Measurements from ENCODE around the gene CNNM1. TPM values are rescaled to one million over a fixed set of nuclear protein-coding genes. Genes with fewer than 3 reads are reported as not detected.
A peak's percentile ranks its signal among the peaks of the same experiment; 100 is the strongest.

The CNNM1 gene
- total RNA-seq, 1 donor from 2014 or later: 2.5 TPM

DNA sequence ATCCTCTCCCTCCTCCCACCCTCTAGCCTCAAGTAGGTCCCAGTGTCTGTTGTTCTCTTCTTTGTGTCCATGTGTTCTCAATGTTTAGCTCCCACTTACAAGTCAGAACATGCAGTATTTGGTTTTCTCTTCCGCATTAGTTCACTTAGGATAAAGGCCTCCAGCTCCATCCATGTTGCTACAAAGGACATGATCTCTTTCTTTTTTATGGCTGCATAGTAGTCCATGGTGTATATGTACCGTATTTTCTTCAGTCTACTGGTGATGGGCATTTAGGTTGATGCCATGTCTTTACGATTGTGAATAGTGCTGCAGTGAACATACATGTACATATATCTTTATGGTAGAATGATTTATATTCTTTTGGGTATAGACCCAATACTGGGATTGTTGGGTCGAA is 102.9 kb downstream of the CNNM1 start:
- H3K4me1 Mint-ChIP-seq (ENCODE audit: low read depth, unreplicated experiment): peaks cover 11% of the 10 kb centered on the region
- TF ChIP-seq CTCF (IDR thresholded peaks at IDR 0.05; ENCODE audit: insufficient read depth, low read depth, low read length) (no peak), EZH2 (IDR thresholded peaks at IDR 0.05; ENCODE audit: insufficient read depth, low read length) (no peak)
- no peaks in the 10 kb centered on the region for H3K9me3 Mint-ChIP-seq (ENCODE audit: unreplicated experiment)
- no peaks in the 10 kb centered on the region for H3K27me3 ChIP-seq (ENCODE audit: insufficient read depth, low read length)
- no peak overlapping the region for H2AFZ ChIP-seq (ENCODE audit: low read depth, low read length)
- no peaks in the 10 kb centered on the region for H3K36me3 ChIP-seq (ENCODE audit: insufficient read depth, low read length)
- peak overlapping the region; percentile 75 for H3K4me3 Mint-ChIP-seq (ENCODE audit: unreplicated experiment)
- H3K9ac ChIP-seq (ENCODE audit: low read length): no peak overlapping the region
- H3K4me2 ChIP-seq (ENCODE audit: low read length): peak overlapping the region; percentile 87
- no peaks in the 10 kb centered on the region for H3K36me3 Mint-ChIP-seq (ENCODE audit: low read depth, unreplicated experiment)
- H3K4me1 ChIP-seq (ENCODE audit: insufficient read depth, low read length): peaks cover 10% of the 10 kb centered on the region
- no peak overlapping the region for H3K27ac Mint-ChIP-seq (ENCODE audit: unreplicated experiment)
- peaks cover 51% of the 10 kb centered on the region for H3K79me2 ChIP-seq (ENCODE audit: insufficient read depth, low read length)
- H3K4me3 ChIP-seq (ENCODE audit: insufficient read depth, low read depth, low read length): peak overlapping the region; percentile 88
- FAIRE-seq (no peak), DNase-seq (ENCODE audit: low read depth) (no peak)
- no peaks in the 10 kb centered on the region for H3K9me3 ChIP-seq (ENCODE audit: insufficient read depth, low read depth, low read length)
- H4K20me1 ChIP-seq (ENCODE audit: insufficient read depth, low read length): peaks cover 9% of the 10 kb centered on the region
- no peak overlapping the region for H3K27ac ChIP-seq (ENCODE audit: low read depth, low read length)
- H3K27me3 Mint-ChIP-seq (ENCODE audit: low read depth, unreplicated experiment): no peaks in the 10 kb centered on the region

GRCh38 chr10:99432881-99433280 is 103.7 kb downstream of the CNNM1 start:
- Histone ChIP-seq H3K9ac (ENCODE audit: low read length) (no peak overlapping the region), H3K79me2 (ENCODE audit: insufficient read depth, low read length) (peaks cover 45% of the 10 kb centered on the region), H3K36me3 (ENCODE audit: insufficient read depth, low read length) (no peaks in the 10 kb centered on the region), H2AFZ (ENCODE audit: low read depth, low read length) (no peak overlapping the region), H3K4me3 (ENCODE audit: insufficient read depth, low read depth, low read length) (no peak overlapping the region), H3K27me3 (ENCODE audit: insufficient read depth, low read length) (no peaks in the 10 kb centered on the region), H3K4me2 (ENCODE audit: low read length) (no peak overlapping the region), H4K20me1 (ENCODE audit: insufficient read depth, low read length) (peaks cover 4% of the 10 kb centered on the region), H3K4me1 (ENCODE audit: insufficient read depth, low read length) (peaks cover 10% of the 10 kb centered on the region), H3K9me3 (ENCODE audit: insufficient read depth, low read depth, low read length) (no peaks in the 10 kb centered on the region), H3K27ac (ENCODE audit: low read depth, low read length) (no peak overlapping the region)
- no peak for DNase-seq (ENCODE audit: low read depth)
- H3K9me3 Mint-ChIP-seq (ENCODE audit: unreplicated experiment): no peaks in the 10 kb centered on the region
- H3K36me3 Mint-ChIP-seq (ENCODE audit: low read depth, unreplicated experiment): no peaks in the 10 kb centered on the region
- no peak for FAIRE-seq
- peaks cover 11% of the 10 kb centered on the region for H3K4me1 Mint-ChIP-seq (ENCODE audit: low read depth, unreplicated experiment)
- TF ChIP-seq CTCF (IDR thresholded peaks at IDR 0.05; ENCODE audit: insufficient read depth, low read depth, low read length) (no peak), EZH2 (IDR thresholded peaks at IDR 0.05; ENCODE audit: insufficient read depth, low read length) (no peak)
- H3K27me3 Mint-ChIP-seq (ENCODE audit: low read depth, unreplicated experiment): no peaks in the 10 kb centered on the region
- H3K4me3 Mint-ChIP-seq (ENCODE audit: unreplicated experiment): no peak overlapping the region
- H3K27ac Mint-ChIP-seq (ENCODE audit: unreplicated experiment): no peak overlapping the region

DNA sequence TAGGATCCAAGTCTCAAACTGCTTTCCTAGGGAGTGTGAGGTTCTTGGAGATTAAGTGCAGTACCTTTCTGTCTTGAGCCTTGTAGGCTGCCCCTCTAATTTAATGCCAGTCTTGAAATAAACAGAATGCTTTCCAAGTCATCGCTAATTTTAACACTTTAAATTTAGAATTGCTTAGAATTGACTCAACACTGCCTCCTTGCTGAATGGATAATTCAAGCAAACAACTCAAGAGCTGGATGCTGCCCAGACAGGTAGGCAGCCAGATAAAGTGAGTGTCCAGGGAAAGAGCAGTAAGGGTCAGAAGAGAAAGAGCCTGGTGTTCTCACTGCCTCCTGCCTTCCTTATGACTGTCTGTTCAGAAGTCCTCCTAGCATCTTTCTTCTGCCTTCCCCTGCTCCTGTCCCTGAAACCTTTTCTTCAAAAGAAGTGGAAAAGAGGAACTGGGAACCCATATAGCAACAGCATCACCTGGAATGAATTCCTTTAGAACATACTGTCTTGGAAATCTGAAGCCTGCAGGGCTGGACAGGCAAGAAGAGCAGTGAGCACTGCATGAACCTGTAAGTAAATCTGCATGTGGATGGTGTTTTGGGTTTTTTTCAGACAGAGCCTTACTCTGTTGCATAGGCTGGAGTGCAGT is 104.3 kb downstream of the CNNM1 start:
- H3K79me2 ChIP-seq (ENCODE audit: insufficient read depth, low read length): peaks cover 39% of the 10 kb centered on the region
- no peak overlapping the region for H3K4me3 Mint-ChIP-seq (ENCODE audit: unreplicated experiment)
- FAIRE-seq (no peak), DNase-seq (ENCODE audit: low read depth) (no peak)
- H3K4me1 ChIP-seq (ENCODE audit: insufficient read depth, low read length): peaks cover 10% of the 10 kb centered on the region
- no peak overlapping the region for H3K4me2 ChIP-seq (ENCODE audit: low read length)
- no peaks in the 10 kb centered on the region for H3K36me3 ChIP-seq (ENCODE audit: insufficient read depth, low read length)
- no peak for TF ChIP-seq CTCF (IDR thresholded peaks at IDR 0.05; ENCODE audit: insufficient read depth, low read depth, low read length)
- no peak for TF ChIP-seq EZH2 (IDR thresholded peaks at IDR 0.05; ENCODE audit: insufficient read depth, low read length)
- H3K27ac ChIP-seq (ENCODE audit: low read depth, low read length): no peak overlapping the region
- H3K27ac Mint-ChIP-seq (ENCODE audit: unreplicated experiment): no peak overlapping the region
- H3K9me3 Mint-ChIP-seq (ENCODE audit: unreplicated experiment): no peaks in the 10 kb centered on the region
- no peak overlapping the region for H2AFZ ChIP-seq (ENCODE audit: low read depth, low read length)
- no peaks in the 10 kb centered on the region for H3K9me3 ChIP-seq (ENCODE audit: insufficient read depth, low read depth, low read length)
- H3K4me1 Mint-ChIP-seq (ENCODE audit: low read depth, unreplicated experiment): peaks cover 11% of the 10 kb centered on the region
- H3K27me3 ChIP-seq (ENCODE audit: insufficient read depth, low read length): no peaks in the 10 kb centered on the region
- no peaks in the 10 kb centered on the region for H3K36me3 Mint-ChIP-seq (ENCODE audit: low read depth, unreplicated experiment)
- H4K20me1 ChIP-seq (ENCODE audit: insufficient read depth, low read length): peaks cover 4% of the 10 kb centered on the region
- no peak overlapping the region for H3K4me3 ChIP-seq (ENCODE audit: insufficient read depth, low read depth, low read length)
- H3K9ac ChIP-seq (ENCODE audit: low read length): no peak overlapping the region
- H3K27me3 Mint-ChIP-seq (ENCODE audit: low read depth, unreplicated experiment): no peaks in the 10 kb centered on the region

Measured in astrocyte (in vitro differentiated cells and primary cell).